ENCODE data around the gene ZNF490. TPM values are rescaled to one million over a fixed set of nuclear protein-coding genes. Genes with fewer than 3 reads are reported as not detected.
A peak's percentile ranks its signal among the peaks of the same experiment; 100 is the strongest.
"Not testable (repeated sequence)": the region's sequence is repeated elsewhere in the genome, so short reads cannot be mapped to it uniquely, and the experiment has no call there.

The ZNF490 gene
- total RNA-seq, 1 experiment from 2014 or later: 8.0 TPM

- Histone ChIP-seq H3K27me3 (no peaks in the 10 kb centered on the region), H3K36me3 (no peaks in the 10 kb centered on the region), H3K27ac (no peak overlapping the region), H3K9me3 (replicated peaks) (peaks cover 16% of the 10 kb centered on the region; the same call in 1 of the 2 replicates), H3K4me3 (no peak overlapping the region), H3K4me1 (no peaks in the 10 kb centered on the region)
- no peak for DNase-seq
These were observed 28.1 kb upstream of the ZNF490 start for GRCh38 chr19:12638611-12639182.

- Histone ChIP-seq H3K27ac (no peak overlapping the region), H3K4me1 (no peaks in the 10 kb centered on the region), H3K4me3 (no peak overlapping the region), H3K36me3 (peaks cover 3% of the 10 kb centered on the region), H3K9me3 (replicated peaks) (peaks cover 16% of the 10 kb centered on the region; the same call in 1 of the 2 replicates), H3K27me3 (no peaks in the 10 kb centered on the region)
- no peak for DNase-seq
These were observed 26.0 kb upstream of the ZNF490 start for GRCh38 chr19:12636631-12637030.

GRCh38 chr19:12629215-12629614 is 18.6 kb upstream of the ZNF490 start:
- H3K4me1 ChIP-seq: no peaks in the 10 kb centered on the region
- peaks cover 41% of the 10 kb centered on the region for H3K9me3 ChIP-seq (replicated peaks)
- no peak overlapping the region for H3K4me3 ChIP-seq
- peaks cover 73% of the 10 kb centered on the region for H3K36me3 ChIP-seq
- DNase-seq: no peak
- H3K27ac ChIP-seq: no peak overlapping the region
- H3K27me3 ChIP-seq: no peaks in the 10 kb centered on the region

GRCh38 chr19:12628040-12629022 is 17.7 kb upstream of the ZNF490 start:
- DNase-seq: peak in 1 of 2 experiments; percentile 25
- Histone ChIP-seq H3K4me1 (no peaks in the 10 kb centered on the region), H3K4me3 (no peak overlapping the region), H3K27me3 (no peaks in the 10 kb centered on the region), H3K9me3 (replicated peaks) (peaks cover 38% of the 10 kb centered on the region), H3K36me3 (peaks cover 80% of the 10 kb centered on the region), H3K27ac (no peak overlapping the region)

- no peak for DNase-seq
- H3K4me1 ChIP-seq: no peaks in the 10 kb centered on the region
- H3K27me3 ChIP-seq: no peaks in the 10 kb centered on the region
- H3K4me3 ChIP-seq: no peak overlapping the region
- no peak overlapping the region for H3K27ac ChIP-seq
- peaks cover 84% of the 10 kb centered on the region for H3K36me3 ChIP-seq
- peaks cover 41% of the 10 kb centered on the region for H3K9me3 ChIP-seq (replicated peaks)
These were observed 16.3 kb upstream of the ZNF490 start for GRCh38 chr19:12626958-12627357.

- H3K9me3 ChIP-seq (replicated peaks): peaks cover 47% of the 10 kb centered on the region
- peaks cover 73% of the 10 kb centered on the region for H3K36me3 ChIP-seq
- no peak overlapping the region for H3K4me3 ChIP-seq
- no peak overlapping the region for H3K27ac ChIP-seq
- H3K27me3 ChIP-seq: no peaks in the 10 kb centered on the region
- DNase-seq: no peak
- no peaks in the 10 kb centered on the region for H3K4me1 ChIP-seq
These were observed 12.9 kb upstream of the ZNF490 start for GRCh38 chr19:12623361-12624031.

GRCh38 chr19:12621253-12622024 is 10.8 kb upstream of the ZNF490 start:
- DNase-seq, H3K27ac ChIP-seq, H3K4me1 ChIP-seq, H3K4me3 ChIP-seq, H3K27me3 ChIP-seq: not testable (repeated sequence)
- Histone ChIP-seq H3K36me3 (peaks cover 64% of the 10 kb centered on the region), H3K9me3 (replicated peaks) (peaks cover 35% of the 10 kb centered on the region)

- no peak for DNase-seq
- no peaks in the 10 kb centered on the region for H3K27me3 ChIP-seq
- peaks cover 18% of the 10 kb centered on the region for H3K9me3 ChIP-seq (replicated peaks)
- H3K27ac ChIP-seq: no peak overlapping the region
- H3K4me3 ChIP-seq: no peak overlapping the region
- peaks cover 60% of the 10 kb centered on the region for H3K36me3 ChIP-seq
- H3K4me1 ChIP-seq: no peaks in the 10 kb centered on the region
These were observed 7.0 kb upstream of the ZNF490 start for GRCh38 chr19:12617646-12618045.

GRCh38 chr19:12611361-12611699 is 717 bp upstream of the ZNF490 start:
- DNase-seq: peak; percentile 86 to 91
- H3K9me3 ChIP-seq (replicated peaks): no peaks in the 10 kb centered on the region
- peak overlapping the region; percentile 92 for H3K4me3 ChIP-seq
- no peaks in the 10 kb centered on the region for H3K27me3 ChIP-seq
- peak overlapping the region; percentile 62 for H3K27ac ChIP-seq
- peaks cover 4% of the 10 kb centered on the region for H3K4me1 ChIP-seq
- peaks cover 41% of the 10 kb centered on the region for H3K36me3 ChIP-seq

GRCh38 chr19:12607631-12608030 is 3.0 kb downstream of the ZNF490 start:
- Histone ChIP-seq H3K9me3 (replicated peaks) (no peaks in the 10 kb centered on the region), H3K4me1 (peaks cover 4% of the 10 kb centered on the region), H3K27ac (no peak overlapping the region), H3K36me3 (peaks cover 9% of the 10 kb centered on the region; the same call in 1 of the 2 replicates), H3K27me3 (no peaks in the 10 kb centered on the region), H3K4me3 (no peak overlapping the region)
- DNase-seq: no peak

GRCh38 chr19:12606796-12607195 is 3.8 kb downstream of the ZNF490 start:
- Histone ChIP-seq H3K9me3 (replicated peaks) (no peaks in the 10 kb centered on the region), H3K27ac (no peak overlapping the region), H3K36me3 (peaks cover 3% of the 10 kb centered on the region; the same call in 1 of the 2 replicates), H3K27me3 (no peaks in the 10 kb centered on the region), H3K4me3 (no peak overlapping the region), H3K4me1 (peaks cover 2% of the 10 kb centered on the region)
- no peak for DNase-seq

- peaks cover 12% of the 10 kb centered on the region for H3K36me3 ChIP-seq
- H3K9me3 ChIP-seq (replicated peaks): no peaks in the 10 kb centered on the region
- H3K4me3 ChIP-seq: no peak overlapping the region
- DNase-seq: peak; percentile 24 to 46
- H3K4me1 ChIP-seq: no peaks in the 10 kb centered on the region; the same call in 1 of the 2 replicates
- no peaks in the 10 kb centered on the region for H3K27me3 ChIP-seq
- no peak overlapping the region for H3K27ac ChIP-seq
These were observed 6.9 kb downstream of the ZNF490 start for GRCh38 chr19:12603714-12604113.

- Histone ChIP-seq H3K27ac (no peak overlapping the region), H3K4me3 (no peak overlapping the region), H3K36me3 (peaks cover 15% of the 10 kb centered on the region), H3K27me3 (no peaks in the 10 kb centered on the region), H3K9me3 (replicated peaks) (no peaks in the 10 kb centered on the region), H3K4me1 (no peaks in the 10 kb centered on the region)
- no peak for DNase-seq
These were observed 13.0 kb downstream of the ZNF490 start for GRCh38 chr19:12597594-12597993.

GRCh38 chr19:12596927-12597548 is 13.6 kb downstream of the ZNF490 start:
- no peak overlapping the region for H3K4me3 ChIP-seq
- DNase-seq: no peak

More at GRCh38 chr19:12596927-12597548, 13.6 kb downstream of the ZNF490 start:
- peaks cover 15% of the 10 kb centered on the region for H3K36me3 ChIP-seq
- no peaks in the 10 kb centered on the region for H3K27me3 ChIP-seq
- no peaks in the 10 kb centered on the region for H3K9me3 ChIP-seq (replicated peaks)
- no peaks in the 10 kb centered on the region for H3K4me1 ChIP-seq
- H3K27ac ChIP-seq: no peak overlapping the region

Data from SJCRH30 (cell line).